DMS79 treated with DMSO at 0.1 percent for 48 hours (cell line): ENCODE measurements around the gene PDIK1L.

Source experiments
- DNase-seq: peaks from one replicate; lab custom pipeline; 2025; lab: John Stamatoyannopoulos, UW

Gene PDIK1L

GRCh38 chr1:26171084-26172072, 59.8 kb downstream of the PDIK1L start, which contains the start of gene ZNF593OS:
Gene ZNF593OS (minus strand): TSS chr1:26171832. CDS start chr1:26171661, 171 bp downstream.
- no peak for DNase-seq
